ENCODE results near the gene TNFRSF12A.
A peak's percentile ranks its signal among the peaks of the same experiment; 100 is the strongest.

The TNFRSF12A gene

GRCh38 chr16:3020247-3020603 lies at the start of gene TNFRSF12A:
Gene TNFRSF12A, plus strand, starts transcription at chr16:3020368. Its CDS starts 30 bp downstream, at chr16:3020398.
- peak; percentile 63 for DNase-seq

GRCh38 chr16:2970563-2970962 lies 49.6 kb upstream of the TNFRSF12A start:
- DNase-seq: no peak

GRCh38 chr16:2971134-2971984 lies 48.8 kb upstream of the TNFRSF12A start:
- DNase-seq: no peak

- DNase-seq: no peak
Observed at GRCh38 chr16:2971985-2972784, 48.0 kb upstream of the TNFRSF12A start.

- DNase-seq: no peak
Observed at GRCh38 chr16:2973093-2973492, 47.1 kb upstream of the TNFRSF12A start.

GRCh38 chr16:2973605-2974318 lies 46.4 kb upstream of the TNFRSF12A start:
- DNase-seq: no peak

- DNase-seq: no peak
Observed at GRCh38 chr16:2974319-2975056, 45.7 kb upstream of the TNFRSF12A start.

GRCh38 chr16:2975161-2975795 lies 44.9 kb upstream of the TNFRSF12A start:
- DNase-seq: no peak

GRCh38 chr16:2976201-2976600 lies 44.0 kb upstream of the TNFRSF12A start:
- DNase-seq: no peak

- no peak for DNase-seq
Observed at GRCh38 chr16:2976673-2977072, 43.5 kb upstream of the TNFRSF12A start.

GRCh38 chr16:2977440-2977839 lies 42.7 kb upstream of the TNFRSF12A start:
- no peak for DNase-seq

GRCh38 chr16:2979669-2980226 lies 40.4 kb upstream of the TNFRSF12A start:
- DNase-seq: no peak

- DNase-seq: peak; percentile 88
Observed at GRCh38 chr16:2980227-2981176, 39.7 kb upstream of the TNFRSF12A start, which contains the start of gene PKMYT1. Gene PKMYT1, minus strand, starts transcription at chr16:2980446. Its CDS starts 789 bp downstream, at chr16:2979657.

- DNase-seq: no peak
Observed at GRCh38 chr16:2981177-2981898, 38.8 kb upstream of the TNFRSF12A start.

- no peak for DNase-seq
Observed at GRCh38 chr16:2981899-2982250, 38.3 kb upstream of the TNFRSF12A start.

GRCh38 chr16:2982402-2982801 lies 37.8 kb upstream of the TNFRSF12A start:
- no peak for DNase-seq

- peak; percentile 62 for DNase-seq
Observed at GRCh38 chr16:2983706-2984136, 36.4 kb upstream of the TNFRSF12A start.

- no peak for DNase-seq
Observed at GRCh38 chr16:2985462-2985861, 34.7 kb upstream of the TNFRSF12A start.

- no peak for DNase-seq
Observed at GRCh38 chr16:2985893-2986355, 34.2 kb upstream of the TNFRSF12A start.

Data from CD4-positive, alpha-beta T cell treated with Interleukin-4 for 4 hours (primary cell).